SK-N-SH treated with all-trans-retinoic acid at 6 μM for 48 hours (cell line): ENCODE results near the gene ARHGAP9.

Source experiments
- ATAC-seq: fragments of 200-7000 bp; cut with Tn5 transposase; 3 replicates; pipeline ENCODE4 v1.9.1; 2020; ENCODE audit warnings: mild to moderate bottlenecking, moderate library complexity
- ARNTL ChIP-seq: fragments of 450-650 bp; formaldehyde crosslinking; IDR thresholded peaks from 2 replicates; pipeline ENCODE4 v1.5.0; 2020; ENCODE audit warnings: low read depth, mild to moderate bottlenecking, moderate library complexity, borderline replicate concordance
- BACH2 ChIP-seq: fragments of 250-450 bp; sonication (Bioruptor Pico); IDR thresholded peaks from 2 replicates; pipeline ENCODE4 v1.9.0; 2021; ENCODE audit warnings: mild to moderate bottlenecking, borderline replicate concordance
- CREB5 ChIP-seq: fragments of 250-450 bp; sonication (Bioruptor Pico); IDR thresholded peaks from 2 replicates; pipeline ENCODE4 v1.5.1; 2020; ENCODE audit warnings: low read depth, mild to moderate bottlenecking, moderate library complexity
- CSDC2 ChIP-seq: fragments of 250-450 bp; sonication (Bioruptor Pico); IDR thresholded peaks from 2 replicates; pipeline ENCODE4 v1.5.0; 2020; ENCODE audit warnings: mild to moderate bottlenecking, moderate library complexity
- CSRNP3 ChIP-seq: fragments of 250-450 bp; sonication (Bioruptor Pico); IDR thresholded peaks from 2 replicates; pipeline ENCODE4 v1.5.1; 2021; ENCODE audit warnings: mild to moderate bottlenecking, moderate library complexity
- ESRRG ChIP-seq: fragments of 250-450 bp; sonication (Bioruptor Pico); IDR thresholded peaks from 2 replicates; pipeline ENCODE4 v1.6.1; 2021; ENCODE audit warnings: mild to moderate bottlenecking
- GLIS3 ChIP-seq: fragments of 250-450 bp; sonication (Bioruptor Pico); IDR thresholded peaks from 2 replicates; pipeline ENCODE4 v1.5.0; 2020; ENCODE audit warnings: mild to moderate bottlenecking, moderate library complexity
- ISL1 ChIP-seq: fragments of 250-450 bp; sonication (Bioruptor Pico); IDR thresholded peaks from 2 replicates; pipeline ENCODE4 v2.1.2; 2022; ENCODE audit warnings: mild to moderate bottlenecking, moderate library complexity
- OSR1 ChIP-seq: fragments of 250-450 bp; sonication (Bioruptor Pico); IDR thresholded peaks from 2 replicates; pipeline ENCODE4 v1.8.0; 2022; ENCODE audit warnings: moderate library complexity, mild to moderate bottlenecking, inconsistent platforms
- PATZ1 ChIP-seq: fragments of 250-450 bp; sonication (Bioruptor Pico); IDR thresholded peaks from 2 replicates; pipeline ENCODE4 v1.8.0; 2020; ENCODE audit warnings: mild to moderate bottlenecking, moderate library complexity, borderline replicate concordance
- POU6F1 ChIP-seq: fragments of 250-450 bp; sonication (Bioruptor Pico); IDR thresholded peaks from 2 replicates; pipeline ENCODE4 v1.8.0; 2021; ENCODE audit warnings: low read depth, mild to moderate bottlenecking, moderate library complexity, borderline replicate concordance
- PPARA ChIP-seq: fragments of 250-450 bp; sonication (Bioruptor Pico); IDR thresholded peaks from 2 replicates; pipeline ENCODE4 v1.5.0; 2020; ENCODE audit warnings: mild to moderate bottlenecking, borderline replicate concordance
- RARB ChIP-seq: fragments of 250-450 bp; sonication (Bioruptor Pico); IDR thresholded peaks from 2 replicates; pipeline ENCODE4 v1.8.0; 2021; ENCODE audit warnings: mild to moderate bottlenecking, moderate library complexity
- TCF4 ChIP-seq: fragments of 250-450 bp; sonication (Bioruptor Pico); IDR thresholded peaks from 2 replicates; pipeline ENCODE4 v1.8.0; 2021; ENCODE audit warnings: mild to moderate bottlenecking, moderate library complexity, borderline replicate concordance
- TOX ChIP-seq: fragments of 250-450 bp; sonication (Bioruptor Pico); IDR thresholded peaks from 2 replicates; pipeline ENCODE4 v1.8.0; 2021; ENCODE audit warnings: mild to moderate bottlenecking, moderate library complexity, borderline replicate concordance
- TSHZ2 ChIP-seq: fragments of 250-450 bp; sonication (Bioruptor Pico); IDR thresholded peaks from 2 replicates; pipeline ENCODE4 v1.5.0; 2020; ENCODE audit warnings: mild to moderate bottlenecking, moderate library complexity
- ZC3H10 ChIP-seq: fragments of 250-450 bp; sonication (Bioruptor Pico); IDR thresholded peaks from 2 replicates; pipeline ENCODE4 v1.5.1; 2021; ENCODE audit warnings: mild to moderate bottlenecking, moderate library complexity
- ZFP3 ChIP-seq: fragments of 250-450 bp; sonication (Bioruptor Pico); IDR thresholded peaks from 2 replicates; pipeline ENCODE4 v1.5.0; 2020; ENCODE audit warnings: mild to moderate bottlenecking, moderate library complexity
- ZFP30 ChIP-seq: fragments of 450-650 bp; formaldehyde crosslinking; IDR thresholded peaks from 2 replicates; pipeline ENCODE4 v1.5.0; 2022; ENCODE audit warnings: mild to moderate bottlenecking, moderate library complexity
- ZNF70 ChIP-seq: fragments of 450-650 bp; formaldehyde crosslinking; IDR thresholded peaks from 2 replicates; pipeline ENCODE4 v1.5.0; 2020; ENCODE audit warnings: mild to moderate bottlenecking, moderate library complexity

The ARHGAP9 gene

DNA sequence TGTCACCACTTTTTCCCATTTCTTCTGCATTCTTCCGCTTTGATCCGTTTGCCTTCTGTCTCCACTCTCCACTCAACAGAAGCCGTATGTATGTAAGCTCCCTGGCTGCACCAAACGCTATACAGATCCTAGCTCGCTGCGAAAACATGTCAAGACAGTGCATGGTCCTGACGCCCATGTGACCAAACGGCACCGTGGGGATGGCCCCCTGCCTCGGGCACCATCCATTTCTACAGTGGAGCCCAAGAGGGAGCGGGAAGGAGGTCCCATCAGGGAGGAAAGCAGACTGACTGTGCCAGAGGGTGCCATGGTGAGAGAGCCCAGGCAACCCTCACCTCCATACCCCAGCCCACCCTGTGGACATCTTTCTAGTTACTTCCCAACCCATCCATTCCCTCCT is 11.8 kb downstream of the ARHGAP9 start:
- ATAC-seq = no peak
- TF ChIP-seq POU6F1 (CRISPR knock-in tag) = no peak
- no peak for TF ChIP-seq ESRRG (CRISPR knock-in tag)
- no peak for TF ChIP-seq OSR1 (CRISPR knock-in tag)
- TF ChIP-seq PATZ1 (CRISPR knock-in tag) = no peak
- TF ChIP-seq ZFP30 (CRISPR knock-in tag) = no peak
- TF ChIP-seq TOX (CRISPR knock-in tag) = no peak
- TF ChIP-seq RARB = no peak
- no peak for TF ChIP-seq ZNF70 (CRISPR knock-in tag)

GRCh38 chr12:57467212-57467874 is 12.3 kb downstream of the ARHGAP9 start:
- no peak for ATAC-seq
- TF ChIP-seq PPARA (no peak), TSHZ2 (CRISPR knock-in tag) (no peak), RARB (no peak), GLIS3 (CRISPR knock-in tag) (no peak), ZC3H10 (no peak), CSRNP3 (CRISPR knock-in tag) (no peak), CREB5 (CRISPR knock-in tag) (no peak), CSDC2 (CRISPR knock-in tag) (no peak), BACH2 (CRISPR knock-in tag) (no peak), ARNTL (CRISPR knock-in tag) (no peak), ZNF70 (CRISPR knock-in tag) (no peak), ZFP3 (CRISPR knock-in tag) (no peak)

- TF ChIP-seq BACH2 (CRISPR knock-in tag) (no peak), ZFP3 (CRISPR knock-in tag) (no peak), TOX (CRISPR knock-in tag) (no peak), TCF4 (CRISPR knock-in tag) (no peak), ISL1 (CRISPR knock-in tag) (no peak), RARB (no peak), OSR1 (CRISPR knock-in tag) (no peak), CSDC2 (CRISPR knock-in tag) (no peak), ESRRG (CRISPR knock-in tag) (no peak), ZFP30 (CRISPR knock-in tag) (no peak)
- no peak for ATAC-seq
Observed at GRCh38 chr12:57465747-57466505, 13.7 kb downstream of the ARHGAP9 start.
